Ishikawa (cell line): ENCODE data around the gene FAM168A.

Experiments used
- EGR1 ChIP-seq: IDR thresholded peaks from 2 replicates; pipeline ENCODE4 v1.6.1; 2012
- EP300 ChIP-seq: IDR thresholded peaks from 2 replicates; pipeline ENCODE4 v1.6.1; 2012; ENCODE audit warnings: borderline replicate concordance
- MAX ChIP-seq: IDR thresholded peaks from 2 replicates; pipeline ENCODE4 v1.6.1; 2012
- REST ChIP-seq: IDR thresholded peaks from 2 replicates; pipeline ENCODE4 v1.6.1; 2012; ENCODE audit warnings: low read depth, mild to moderate bottlenecking
- YY1 ChIP-seq: IDR thresholded peaks from 2 replicates; pipeline ENCODE4 v1.6.1; 2012; ENCODE audit warnings: low read depth

- TF ChIP-seq YY1 (no peak), EP300 (no peak), EGR1 (no peak), REST (no peak), MAX (no peak)
These were observed 18.1 kb downstream of the FAM168A start for GRCh38 chr11:73579641-73580434.
